Progenitor cell of endocrine pancreas (in vitro differentiated cells): ENCODE measurements around the gene KRTAP10-9. TPM values are rescaled to one million over a fixed set of nuclear protein-coding genes. Genes with fewer than 3 reads are reported as not detected.

ENCODE experiments used
- DNase-seq: peaks from one replicate; pipeline ENCODE4 v3.0.0; 2021; ENCODE audit warnings: low spot score; ENCODE audit not compliant: unreplicated experiment
- H3K27ac Mint-ChIP-seq: 2 replicates; pipeline ENCODE4 v1.8.0; 2021; ENCODE audit warnings: mild to moderate bottlenecking, moderate library complexity, mixed read lengths
- H3K27me3 Mint-ChIP-seq: 2 replicates; pipeline ENCODE4 v1.8.0; 2021; ENCODE audit warnings: mixed read lengths
- H3K36me3 Mint-ChIP-seq: 2 replicates; pipeline ENCODE4 v1.8.0; 2022; ENCODE audit warnings: mixed read lengths; ENCODE audit not compliant: insufficient read depth
- H3K4me1 Mint-ChIP-seq: 2 replicates; pipeline ENCODE4 v1.8.0; 2021; ENCODE audit warnings: low read depth, mixed read lengths
- H3K4me3 Mint-ChIP-seq: 2 replicates; pipeline ENCODE4 v1.8.0; 2021; ENCODE audit warnings: low read depth, mild to moderate bottlenecking, moderate library complexity, mixed read lengths
- H3K9me3 Mint-ChIP-seq: 2 replicates; pipeline ENCODE4 v1.8.0; 2021; ENCODE audit warnings: low read depth, mixed read lengths
- CTCF ChIP-seq: fragments of 200-600 bp; sonication (generic); IDR thresholded peaks from one replicate; pipeline ENCODE4 v1.5.0; 2021; ENCODE audit warnings: antibody characterized with exemption, mild to moderate bottlenecking; ENCODE audit not compliant: unreplicated experiment
- total RNA-seq: library from RNA; stranded (reverse); gene quantifications from 2 replicates; pipeline ENCODE4 v1.2.1, GENCODE V29; 2021

KRTAP10-9 gene
- total RNA-seq, 1 donor from 2014 or later: not detected

GRCh38 chr21:44611551-44611950 lies 15.3 kb upstream of the KRTAP10-9 start:
- no peak for TF ChIP-seq CTCF
- Mint-ChIP-seq H3K27me3 (peaks cover 11% of the 10 kb centered on the region), H3K4me1 (no peaks in the 10 kb centered on the region), H3K4me3 (no peak overlapping the region), H3K9me3 (peaks cover 21% of the 10 kb centered on the region), H3K27ac (no peak overlapping the region), H3K36me3 (peaks cover 1% of the 10 kb centered on the region)
- DNase-seq: no peak

- H3K9me3 Mint-ChIP-seq: peaks cover 21% of the 10 kb centered on the region
Observed at GRCh38 chr21:44612029-44612486, 14.8 kb upstream of the KRTAP10-9 start, which contains the start of gene KRTAP10-8. KRTAP10-8 (plus strand) TSS chr21:44612079; CDS start chr21:44612101, 22 bp downstream.

GRCh38 chr21:44612669-44613229 lies 14.1 kb upstream of the KRTAP10-9 start:
- Mint-ChIP-seq H3K27me3 (peaks cover 9% of the 10 kb centered on the region), H3K36me3 (peaks cover 1% of the 10 kb centered on the region), H3K4me3 (no peak overlapping the region), H3K4me1 (no peaks in the 10 kb centered on the region), H3K27ac (no peak overlapping the region), H3K9me3 (peaks cover 21% of the 10 kb centered on the region)
- no peak for TF ChIP-seq CTCF
- DNase-seq: no peak

More at GRCh38 chr21:44612029-44612486, 14.8 kb upstream of the KRTAP10-9 start, which contains the start of gene KRTAP10-8:
- H3K27me3 Mint-ChIP-seq: peaks cover 11% of the 10 kb centered on the region
- H3K27ac Mint-ChIP-seq: no peak within 1 kb of the TSS
- H3K4me3 Mint-ChIP-seq: no peak within 1 kb of the TSS
- no peak for DNase-seq
- no peaks in the 10 kb centered on the region for H3K4me1 Mint-ChIP-seq
- H3K36me3 Mint-ChIP-seq: peaks cover 1% of the 10 kb centered on the region
- no peak for TF ChIP-seq CTCF

- no peak overlapping the region for H3K4me3 Mint-ChIP-seq
- peaks cover 9% of the 10 kb centered on the region for H3K27me3 Mint-ChIP-seq
Observed at GRCh38 chr21:44613386-44614155, 13.3 kb upstream of the KRTAP10-9 start.

More at GRCh38 chr21:44613386-44614155, 13.3 kb upstream of the KRTAP10-9 start:
- no peak overlapping the region for H3K27ac Mint-ChIP-seq
- peaks cover 1% of the 10 kb centered on the region for H3K36me3 Mint-ChIP-seq
- peaks cover 21% of the 10 kb centered on the region for H3K9me3 Mint-ChIP-seq
- no peaks in the 10 kb centered on the region for H3K4me1 Mint-ChIP-seq
- TF ChIP-seq CTCF: no peak
- no peak for DNase-seq
